T-helper 22 cell (primary cell): ENCODE results near the gene ZDHHC20.

ENCODE experiments used
- DNase-seq: peaks from one replicate; pipeline ENCODE4 v3.0.0-alpha.2; 2020; ENCODE audit warnings: low read depth

The ZDHHC20 gene

DNA sequence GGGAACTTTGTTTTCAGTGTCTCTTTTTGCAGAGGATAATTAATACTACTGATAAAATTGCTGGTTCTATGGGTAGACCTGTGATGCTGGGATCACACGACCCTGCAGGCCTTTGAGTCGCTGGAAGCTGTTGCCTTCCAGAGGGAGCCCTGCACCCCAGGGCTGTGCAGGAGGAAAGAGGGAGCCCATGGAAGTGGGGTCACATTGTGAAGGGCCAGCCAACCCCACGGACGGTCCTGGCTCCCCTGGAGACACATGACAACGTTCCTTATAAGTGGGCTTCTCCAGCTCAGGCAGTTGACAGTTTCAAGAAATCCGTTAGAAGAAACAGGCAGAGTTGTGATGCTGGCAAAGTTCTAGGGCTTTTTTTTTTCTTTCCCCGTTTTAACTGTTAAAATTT, 98.0 kb downstream of the ZDHHC20 start:
- DNase-seq: no peak

DNA sequence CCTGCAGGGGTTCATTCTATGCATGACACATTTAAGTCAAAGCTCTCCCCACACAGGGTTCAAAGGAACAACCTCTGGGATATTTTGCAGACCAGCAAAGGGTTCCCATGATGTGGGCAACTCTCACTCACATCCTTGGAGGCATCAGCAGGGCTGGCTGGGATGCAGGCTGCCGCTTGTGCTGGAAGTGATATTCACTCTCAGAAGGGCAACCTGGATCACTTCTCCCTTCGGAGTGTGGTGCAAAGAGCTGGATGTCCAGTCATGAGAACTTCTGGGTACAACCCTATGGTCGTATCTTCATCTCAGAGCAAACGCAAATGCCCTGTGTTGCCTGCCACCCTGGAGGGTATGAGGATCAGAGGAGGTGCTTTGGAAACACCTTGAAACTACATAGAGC, 98.6 kb downstream of the ZDHHC20 start:
- DNase-seq: no peak

DNA sequence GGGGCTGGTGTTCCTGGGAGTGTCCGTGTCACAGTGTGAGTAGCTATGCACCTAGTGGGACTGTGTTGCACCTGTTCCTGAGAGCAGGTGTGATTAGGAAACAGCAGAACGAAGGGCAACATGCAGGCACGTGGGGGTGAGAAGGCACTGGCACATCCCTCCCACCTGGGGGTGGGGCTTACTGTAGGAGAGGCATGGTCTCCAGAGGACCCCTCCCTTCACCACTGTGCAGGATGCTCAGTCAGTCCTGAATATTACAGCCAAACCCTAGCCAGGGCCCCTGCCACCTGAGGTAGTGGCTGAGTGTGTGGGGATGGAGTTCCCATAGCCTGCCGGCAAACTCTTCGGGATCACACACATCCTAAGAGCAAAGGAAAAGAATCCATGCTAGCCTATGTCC, 99.2 kb downstream of the ZDHHC20 start:
- DNase-seq: no peak

DNA sequence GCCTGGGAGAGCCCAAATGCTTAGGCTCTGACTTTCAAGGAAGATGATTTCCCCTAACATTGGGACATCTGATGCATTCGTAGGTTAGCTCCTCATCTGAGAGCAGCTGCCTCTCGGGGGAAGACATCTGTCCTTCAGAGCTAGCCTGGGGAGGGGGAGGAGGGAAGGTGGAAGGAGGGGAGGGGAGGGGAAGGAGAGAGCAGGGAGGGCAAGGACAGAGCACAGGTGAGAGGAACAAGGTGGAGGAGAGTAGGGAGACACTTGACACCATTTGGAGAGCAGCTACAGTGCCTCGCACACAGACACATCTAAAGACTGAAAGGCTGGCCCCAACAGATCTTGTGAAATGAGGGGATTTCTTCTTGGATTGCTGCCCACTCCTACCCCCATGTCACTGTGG, 103.8 kb downstream of the ZDHHC20 start:
- DNase-seq: no peak

DNA sequence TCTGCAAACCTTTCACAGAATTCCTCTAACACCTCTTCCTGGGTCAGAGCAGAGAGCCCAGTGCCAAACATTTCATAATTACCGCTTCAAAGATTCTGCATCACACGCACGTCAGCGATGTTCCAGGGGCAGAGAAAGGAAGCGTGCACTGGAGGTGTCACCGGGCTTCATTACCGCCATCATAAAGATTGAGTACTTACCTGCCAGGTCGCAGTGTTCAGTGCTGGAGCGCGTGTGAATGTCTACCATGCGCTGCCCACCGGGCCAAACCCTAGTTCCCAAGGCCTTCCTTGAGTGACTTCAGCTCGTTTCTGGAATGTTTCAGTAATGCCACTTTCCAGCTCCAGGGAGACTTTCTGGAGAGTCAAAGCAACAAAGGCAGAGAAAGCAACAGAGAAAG, 104.4 kb downstream of the ZDHHC20 start:
- no peak for DNase-seq

DNA sequence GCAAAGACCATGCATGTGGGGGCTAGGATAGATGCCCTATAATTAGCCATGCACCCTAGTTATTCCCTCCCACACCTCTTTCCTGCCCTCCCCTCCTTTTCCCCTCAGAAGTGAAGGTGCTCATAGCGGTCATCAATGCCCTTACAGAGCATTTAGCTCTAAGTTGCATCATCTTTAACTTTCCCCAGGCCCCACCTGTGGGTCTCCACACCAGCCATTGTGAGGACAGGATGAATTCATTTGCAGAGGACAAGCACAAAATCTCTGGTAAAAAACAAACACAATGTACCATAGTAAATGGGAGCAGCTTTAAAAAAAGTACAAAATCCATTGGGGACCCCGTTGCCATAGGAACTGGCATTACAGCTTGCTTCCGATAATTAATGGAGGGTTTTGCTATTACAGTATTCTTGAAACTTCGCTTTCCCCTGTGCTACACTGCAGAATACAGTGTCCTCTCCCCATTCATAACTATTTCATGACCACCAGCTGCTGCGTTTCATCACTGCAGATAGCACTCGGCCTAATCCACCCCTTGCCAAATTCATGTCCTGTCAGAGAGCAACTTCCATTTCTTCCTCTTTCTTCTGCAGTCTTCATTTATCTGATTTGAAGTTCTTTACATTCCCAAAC, 110.5 kb downstream of the ZDHHC20 start:
- DNase-seq: no peak

DNA sequence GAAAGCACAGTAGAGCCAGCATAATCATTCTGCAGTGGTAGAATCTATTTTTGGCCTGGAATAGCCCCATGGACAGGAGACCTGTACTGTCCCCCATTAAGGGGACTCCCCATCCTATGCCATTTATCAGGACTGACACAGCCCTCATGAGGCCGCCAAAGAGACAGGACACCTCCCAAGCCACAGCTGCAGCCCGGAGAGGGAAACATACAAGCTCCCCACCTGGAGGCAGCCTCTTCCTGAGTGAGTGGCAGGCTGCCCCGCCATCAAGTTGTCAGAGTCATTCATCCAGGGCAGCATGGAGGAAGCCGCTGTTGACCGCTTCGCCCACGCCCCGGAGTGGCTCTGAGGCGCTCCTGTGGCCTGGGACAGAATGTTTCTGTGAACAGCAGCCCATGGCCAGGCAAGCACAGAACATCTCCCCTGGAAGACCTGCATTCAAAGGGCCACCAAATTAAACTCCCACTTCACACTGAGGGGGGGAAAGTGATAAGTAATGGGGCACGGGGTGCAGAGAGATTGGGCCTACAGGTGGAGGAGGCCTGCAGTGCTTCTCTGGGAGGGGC, 111.3 kb downstream of the ZDHHC20 start:
- DNase-seq: no peak

DNA sequence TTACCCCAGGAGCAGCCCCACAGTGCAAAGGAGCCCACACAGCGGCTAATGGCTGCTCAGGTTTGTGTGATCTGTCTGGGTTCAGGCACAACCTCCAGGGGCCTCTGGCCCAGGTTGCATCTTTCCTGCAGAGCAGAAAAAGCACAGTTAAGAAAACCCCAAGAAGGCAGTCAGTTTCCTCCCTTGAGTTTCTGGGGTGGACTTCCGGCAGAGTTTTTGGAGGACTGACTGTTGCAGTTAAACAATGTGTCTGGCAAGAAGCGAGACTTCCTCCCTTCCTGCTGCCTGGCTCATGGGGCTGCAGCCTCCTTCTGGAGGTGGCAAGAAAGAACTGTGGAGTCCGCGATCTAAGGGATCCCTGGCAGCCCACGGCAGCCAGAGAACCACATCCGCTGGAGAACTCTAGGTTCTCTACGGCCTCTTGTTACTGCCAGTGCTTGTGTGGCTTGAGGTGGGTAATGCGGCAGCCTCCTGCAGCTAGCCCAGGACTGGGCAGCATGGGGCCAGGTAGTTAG, 114.4 kb downstream of the ZDHHC20 start:
- DNase-seq: no peak

DNA sequence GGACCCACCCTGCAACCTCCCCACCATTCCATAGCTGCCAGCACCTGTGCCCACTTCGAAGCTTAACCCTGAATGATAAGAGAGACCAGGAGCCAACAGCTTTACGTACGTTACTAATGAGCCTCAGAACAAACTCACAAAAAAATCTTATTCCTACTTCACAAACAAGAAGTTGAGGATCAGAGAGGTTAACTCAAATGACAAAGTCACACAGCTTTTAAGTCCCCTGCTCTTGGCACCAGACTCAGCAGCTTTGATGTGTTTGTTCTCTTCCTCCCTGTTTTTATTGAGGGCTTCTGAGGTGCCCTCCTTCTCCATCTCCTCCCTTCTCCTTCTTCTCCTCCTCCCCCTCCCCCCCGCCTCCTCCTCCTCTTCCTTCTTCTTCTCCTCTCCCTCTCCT, 115.4 kb downstream of the ZDHHC20 start:
- DNase-seq: no peak

DNA sequence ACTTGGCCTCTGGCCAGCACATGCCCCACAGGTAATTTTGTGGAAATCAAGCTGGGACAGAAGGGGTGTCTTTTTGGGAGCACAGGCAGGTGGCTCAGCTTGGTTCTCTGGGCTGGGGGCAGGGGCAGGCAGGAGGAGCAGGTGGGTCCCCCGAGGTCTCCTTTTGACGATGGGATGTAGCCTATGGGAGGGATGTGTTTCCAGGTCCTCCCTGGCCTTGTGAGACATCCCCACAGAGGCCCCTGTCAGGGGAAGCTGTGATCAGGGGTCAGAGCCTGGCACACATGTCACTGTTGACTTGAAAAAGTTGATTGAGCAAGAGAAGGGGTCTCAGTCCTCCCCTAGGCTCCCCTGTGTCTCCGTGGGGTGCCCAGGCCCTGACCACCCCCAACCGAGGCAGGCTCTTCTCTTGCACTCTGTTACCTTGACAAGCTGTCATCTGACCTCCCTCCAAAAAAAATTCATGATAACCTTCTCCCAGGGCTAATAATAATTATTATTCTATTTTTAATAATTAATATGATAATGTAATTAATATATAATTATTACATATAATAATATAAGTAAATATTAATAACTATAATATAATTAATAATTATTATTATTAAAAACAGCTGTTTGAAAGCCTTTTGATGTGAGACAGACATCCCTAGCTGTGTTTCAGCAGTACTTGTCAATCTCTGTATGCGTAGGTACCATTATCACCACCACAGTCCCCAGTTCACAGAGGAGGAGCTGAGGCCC, 116.2 kb downstream of the ZDHHC20 start:
- no peak for DNase-seq

DNA sequence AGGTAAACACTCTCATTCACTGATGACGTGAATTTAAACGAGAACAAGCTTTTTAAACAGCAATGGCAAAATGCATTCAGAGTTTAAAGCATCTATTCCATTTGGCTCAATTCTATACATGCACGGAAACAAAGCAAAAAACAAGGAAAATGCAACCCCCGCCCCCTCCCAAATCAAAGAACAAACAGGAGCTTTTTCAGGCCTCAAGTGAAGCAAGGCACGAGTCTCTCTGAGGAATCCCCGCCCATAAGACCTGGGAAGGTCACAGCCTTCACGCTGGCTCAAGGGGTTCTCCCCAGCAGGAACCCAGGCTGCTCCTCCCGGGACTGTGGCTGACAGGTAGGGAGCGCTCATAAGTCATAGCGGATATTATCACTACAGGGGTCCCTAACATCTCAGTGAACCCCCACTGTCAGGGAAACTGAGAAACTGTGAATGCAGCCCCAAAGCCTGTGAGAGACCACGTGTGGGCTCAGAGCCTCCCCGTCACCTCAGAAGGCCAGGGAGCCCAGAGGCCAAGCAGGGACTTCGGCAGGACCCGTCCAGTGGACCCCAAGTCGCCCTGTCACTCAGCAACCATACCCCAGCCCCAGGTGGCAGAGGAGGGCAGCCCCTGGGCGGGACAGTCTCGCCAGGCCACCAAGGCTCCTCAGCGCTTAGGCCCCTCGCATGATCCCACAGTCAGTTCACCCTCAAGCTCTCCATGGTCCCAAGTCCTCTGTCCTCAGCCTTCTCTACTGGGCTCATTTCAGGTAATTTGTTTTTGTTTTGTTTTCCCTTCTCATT, 117.3 kb downstream of the ZDHHC20 start:
- no peak for DNase-seq

DNA sequence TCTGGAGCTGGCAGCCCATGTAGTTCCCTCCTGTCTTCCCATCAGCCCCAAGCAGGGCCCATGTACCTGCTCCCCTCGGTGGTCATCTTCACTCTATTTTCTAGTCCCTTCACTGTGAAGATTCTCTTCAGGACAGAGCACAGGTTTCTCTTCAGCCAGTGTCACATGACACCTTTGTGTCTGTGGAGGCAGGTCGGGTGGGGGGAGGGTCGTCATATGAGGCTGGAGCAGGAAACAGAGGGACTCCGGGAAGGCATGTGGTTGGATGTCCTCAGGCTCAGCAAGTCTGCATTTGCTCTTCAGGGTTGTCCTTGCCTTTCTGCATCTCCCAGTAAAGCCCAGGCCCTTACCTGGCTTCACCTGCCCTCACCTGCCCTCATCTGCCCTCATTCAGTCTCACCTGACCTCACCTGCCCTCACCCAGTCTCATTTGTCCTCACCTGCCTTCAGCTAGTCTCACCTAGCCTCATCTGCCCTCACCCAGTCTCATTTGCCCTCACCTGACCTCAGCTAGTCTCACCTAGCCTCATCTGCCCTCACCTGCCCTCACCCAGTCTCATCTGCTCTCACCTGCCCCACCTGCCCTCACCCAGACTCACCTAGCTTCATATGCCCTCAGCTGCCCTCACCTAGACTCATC, 120.3 kb downstream of the ZDHHC20 start:
- DNase-seq: no peak

DNA sequence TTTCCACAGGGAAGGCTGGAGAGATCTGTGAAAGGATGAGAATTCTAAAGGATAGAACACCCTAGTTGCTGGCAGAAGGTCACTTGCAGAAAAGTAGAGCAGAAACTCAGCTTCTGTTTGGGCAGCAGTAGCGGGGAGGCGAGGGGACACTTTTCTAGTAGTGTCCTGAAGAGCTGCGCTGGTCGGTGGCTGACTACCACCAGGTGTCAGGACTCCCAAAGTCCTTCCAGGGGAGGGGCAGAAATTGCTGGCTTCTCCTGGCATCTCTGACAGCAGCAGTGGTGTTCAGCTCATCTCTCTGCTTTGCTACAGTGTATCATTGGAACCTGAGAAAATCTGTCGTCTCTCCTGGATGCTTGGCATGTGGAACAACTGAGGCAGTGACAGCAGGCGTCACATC, 120.9 kb downstream of the ZDHHC20 start:
- no peak for DNase-seq

DNA sequence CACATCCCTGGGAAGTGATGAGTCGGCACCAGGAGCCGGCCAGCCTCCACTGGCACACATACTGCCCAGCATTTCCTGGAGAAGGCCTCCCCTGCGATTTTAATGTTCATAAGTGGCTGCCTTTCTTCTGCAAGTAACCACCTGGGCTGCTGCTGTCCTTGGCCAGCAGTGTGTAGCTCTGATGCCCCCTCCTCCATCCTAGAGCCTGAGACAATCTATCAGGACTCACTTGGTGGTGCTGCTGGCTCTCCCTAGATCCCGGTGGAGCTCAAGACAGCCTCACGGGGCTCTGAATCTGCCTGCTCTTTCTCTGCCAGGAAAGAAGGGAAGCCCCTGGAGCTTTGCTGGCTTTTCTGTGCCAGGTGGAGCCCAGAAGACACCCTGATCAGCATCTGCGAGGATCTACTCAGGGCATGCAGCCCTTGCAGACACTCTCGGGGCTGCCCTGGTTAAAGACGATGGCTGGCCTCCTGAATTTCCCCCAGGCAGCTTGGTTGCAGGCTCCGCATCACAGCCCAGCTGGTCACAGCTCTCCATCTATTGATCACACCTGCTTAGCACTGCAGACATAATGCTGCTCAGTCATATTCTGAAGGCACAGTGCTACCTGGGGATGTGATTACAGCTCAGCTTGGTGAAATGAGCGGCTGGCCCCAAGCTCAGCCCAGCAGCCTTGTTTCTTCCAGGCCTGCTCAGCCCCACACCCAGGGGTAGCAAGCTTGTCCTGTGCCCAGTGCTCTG, 122.3 kb downstream of the ZDHHC20 start:
- no peak for DNase-seq

DNA sequence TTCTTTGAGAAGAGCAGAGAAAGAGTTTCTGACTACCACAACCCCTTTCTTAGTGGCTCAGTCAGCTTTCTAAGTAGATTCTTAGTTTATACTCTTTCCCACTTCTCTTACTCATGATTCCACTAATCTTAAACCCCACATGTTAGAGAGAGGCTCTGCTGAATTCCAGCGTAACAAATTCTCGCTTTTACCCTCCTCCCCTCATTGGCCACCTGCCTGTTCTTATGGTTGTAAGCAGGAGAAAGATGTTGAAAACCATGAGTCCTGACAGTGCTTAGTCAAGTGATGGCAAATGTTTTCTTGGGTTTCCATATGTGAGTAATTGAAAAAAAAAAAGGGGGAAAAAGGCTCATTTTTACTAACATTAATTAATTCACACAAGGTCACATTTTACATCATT, 125.9 kb downstream of the ZDHHC20 start:
- DNase-seq: no peak

DNA sequence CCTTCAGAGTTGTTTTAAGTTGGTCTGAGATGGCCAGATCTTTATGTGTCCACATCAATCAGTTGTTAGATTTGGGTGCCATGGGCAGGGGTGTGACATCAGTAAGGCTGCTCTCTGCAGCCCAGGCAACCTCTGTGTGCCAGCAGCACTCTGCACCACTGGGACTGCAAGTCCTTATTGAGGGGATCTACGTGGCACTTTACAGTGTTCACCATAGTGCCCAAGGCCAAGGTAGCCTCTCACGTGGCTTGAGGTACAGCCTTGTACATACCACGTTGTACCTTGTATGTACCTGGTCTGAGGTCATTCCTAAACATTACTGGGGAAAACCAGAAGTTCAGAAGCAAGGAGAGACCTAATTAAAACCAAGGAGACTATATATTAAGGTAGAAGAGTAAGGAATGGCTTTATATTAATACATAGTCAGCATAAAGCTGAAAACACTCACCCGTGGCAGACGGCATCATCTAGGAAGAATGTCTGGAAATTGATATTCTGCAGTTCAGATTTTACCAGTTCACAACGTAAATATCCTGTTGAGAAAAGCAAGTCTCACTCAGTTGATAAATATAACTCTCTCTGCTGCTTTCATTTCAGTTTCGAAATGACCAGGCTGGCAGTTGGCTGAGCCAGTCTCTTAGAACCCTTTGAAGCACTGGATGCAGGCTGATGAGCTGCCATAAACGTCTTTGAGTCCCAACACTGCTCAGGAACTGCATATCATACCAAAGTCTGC, 128.8 kb downstream of the ZDHHC20 start:
- DNase-seq: no peak

DNA sequence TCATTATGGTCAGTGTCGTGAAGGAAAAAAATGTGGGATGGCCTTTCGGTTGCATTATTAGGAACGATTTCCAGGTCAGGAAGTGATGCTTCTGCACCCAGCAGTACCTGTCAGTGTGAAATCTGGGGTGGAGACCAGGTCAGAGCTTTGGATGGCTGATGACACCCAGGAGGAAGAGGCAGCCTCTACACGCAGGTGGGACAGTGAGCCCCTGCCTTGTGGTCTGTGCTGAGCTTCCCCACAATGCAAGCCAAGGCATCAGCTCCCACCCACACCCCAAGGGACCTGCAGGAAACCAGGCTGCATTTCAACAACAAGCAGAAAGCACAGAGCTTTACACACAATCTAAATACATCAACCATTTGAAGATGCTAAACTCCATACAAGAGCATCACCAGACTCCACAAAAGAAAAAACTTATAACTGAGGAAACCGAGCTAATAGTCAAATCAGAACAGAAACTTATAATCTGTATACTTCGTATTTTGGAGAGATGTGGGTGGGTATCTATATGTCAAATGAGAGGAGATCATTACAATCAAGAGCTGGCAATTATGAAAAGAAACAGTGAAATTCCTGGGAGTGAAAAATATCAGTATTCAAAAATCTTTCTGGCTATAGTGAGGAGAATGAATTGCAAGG, 130.1 kb downstream of the ZDHHC20 start:
- DNase-seq: no peak

DNA sequence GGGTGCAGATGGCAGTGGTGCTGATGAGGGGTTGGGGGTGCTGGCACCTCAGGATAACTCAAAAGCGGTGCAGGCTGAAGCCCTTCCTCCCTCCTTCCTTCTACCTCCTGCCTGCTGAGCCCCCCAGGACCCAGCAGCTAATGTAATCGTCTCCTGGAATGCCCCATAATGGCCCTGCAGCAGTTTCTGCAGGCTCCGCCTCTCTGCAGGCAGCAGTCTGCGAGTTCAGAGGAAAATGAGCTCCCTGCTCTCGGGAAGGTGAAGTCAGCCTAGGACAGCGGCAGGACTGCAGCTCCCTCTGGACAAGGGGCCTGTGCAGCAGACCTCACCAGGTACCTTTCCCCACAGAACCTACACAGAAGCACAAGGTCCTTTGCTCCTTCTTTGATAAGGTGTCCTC, 130.9 kb downstream of the ZDHHC20 start:
- no peak for DNase-seq

DNA sequence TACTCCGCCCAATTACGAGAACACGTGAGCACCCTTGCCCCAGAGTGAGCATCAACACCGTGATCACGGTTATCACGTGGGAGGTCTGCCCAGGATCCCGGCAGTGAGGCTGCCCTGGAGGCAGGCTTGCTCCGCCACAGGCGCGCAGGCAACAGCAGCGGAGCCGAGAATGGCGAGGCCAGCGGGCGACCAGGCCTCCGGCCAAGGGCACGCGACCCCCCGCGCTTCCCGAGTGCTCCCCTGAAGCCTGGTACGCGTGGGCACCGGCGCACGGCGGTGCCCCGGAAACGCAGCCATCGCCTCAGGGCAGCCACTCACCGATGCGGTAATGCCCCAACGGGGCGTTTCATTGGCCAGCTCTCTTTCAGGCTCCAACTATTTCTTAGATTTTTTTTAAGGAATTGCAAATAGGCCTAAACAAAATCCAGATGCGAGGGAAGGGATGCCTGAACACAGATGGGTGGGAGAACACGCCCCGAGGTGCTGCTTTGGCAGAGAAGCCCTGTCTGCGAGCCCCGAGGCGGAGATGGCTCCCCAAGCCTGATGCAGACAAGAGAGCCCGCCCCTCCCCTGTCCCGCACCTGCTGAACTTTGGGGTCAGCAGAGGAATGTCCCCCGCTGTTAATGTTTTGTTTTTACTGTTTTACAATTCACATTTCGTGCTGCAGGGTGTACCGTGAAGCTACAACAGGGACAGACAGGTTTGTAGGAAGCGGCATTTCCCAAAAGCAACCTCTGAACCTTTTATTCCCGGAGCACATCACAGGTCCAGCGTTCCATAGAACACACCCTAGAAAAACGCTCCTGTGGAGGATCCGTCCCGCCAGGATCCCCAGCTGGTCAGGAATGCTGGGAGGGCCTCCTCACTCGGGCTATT, 132.7 kb downstream of the ZDHHC20 start:
- no peak for DNase-seq
